IMR-90 (cell line): Measurements from ENCODE around the gene BRF1. TPM values are rescaled to one million over a fixed set of nuclear protein-coding genes. Genes with fewer than 3 reads are reported as not detected.

Experiments used
- ATAC-seq: fragments of 200-7000 bp; cut with Tn5 transposase; 2 replicates; pipeline ENCODE4 v1.9.1; 2020; ENCODE audit warnings: low read depth, mild to moderate bottlenecking, moderate library complexity
- BruUV-seq: library from RNA; stranded (reverse); fragments of 400-500 nt; replicated peaks from 2 replicates; lab custom pipeline; 2021; lab: Mats Ljungman, UMichigan
- CTCF ChIA-PET: fragments of 300-600 bp; formaldehyde crosslinking; extraction: SDS; loops from one replicate; lab custom pipeline; 2021; ENCODE audit warnings: antibody characterized with exemption; lab: Yijun Ruan, JAX
- POLR2A ChIA-PET: fragments of 300-600 bp; sonication (Branson Sonifier 250); formaldehyde crosslinking; loops from one replicate; lab custom pipeline; 2022; ENCODE audit warnings: antibody characterized with exemption; ENCODE audit not compliant: unreplicated experiment; lab: Charles Lee
- DNase-seq: peaks from one replicate; pipeline ENCODE4 v3.0.0; 2013
- H2AFZ ChIP-seq: replicated peaks from 2 replicates; pipeline ENCODE3; 2013; ENCODE audit warnings: low read length, mild to moderate bottlenecking; ENCODE audit not compliant: poor library complexity
- H2AK5ac ChIP-seq: 2 replicates; pipeline ENCODE4 v1.6.1; 2013; ENCODE audit warnings: low read depth, low read length, inconsistent platforms
- H2AK9ac ChIP-seq: replicated peaks from 2 replicates; pipeline ENCODE3; 2013; ENCODE audit warnings: mild to moderate bottlenecking, low read depth, low read length, moderate library complexity; ENCODE audit not compliant: poor library complexity
- H2BK120ac ChIP-seq: 2 replicates; pipeline ENCODE4 v1.6.1; 2013; ENCODE audit warnings: low read depth, low read length, inconsistent platforms
- H2BK15ac ChIP-seq: 3 replicates; pipeline ENCODE4 v1.6.1; 2013; ENCODE audit warnings: low read depth, low read length, inconsistent platforms
- H2BK20ac ChIP-seq: 2 replicates; pipeline ENCODE4 v1.6.1; 2013; ENCODE audit warnings: low read depth, mild to moderate bottlenecking, inconsistent platforms, low read length, moderate library complexity
- H2BK5ac ChIP-seq: 2 replicates; pipeline ENCODE4 v1.6.1; 2013; ENCODE audit warnings: mild to moderate bottlenecking, low read depth, low read length, inconsistent platforms; ENCODE audit not compliant: poor library complexity, severe bottlenecking
- H3K14ac ChIP-seq: replicated peaks from 2 replicates; pipeline ENCODE4 v1.6.1; 2013; ENCODE audit warnings: low read depth, low read length, inconsistent platforms
- H3K18ac ChIP-seq: 2 replicates; pipeline ENCODE4 v1.6.1; 2013; ENCODE audit warnings: low read depth, low read length, control low read depth
- H3K23ac ChIP-seq: 2 replicates; pipeline ENCODE4 v1.6.1; 2013; ENCODE audit warnings: low read depth, low read length, inconsistent platforms
- H3K27ac ChIP-seq: 2 replicates; pipeline ENCODE4 v1.5.1; 2013; ENCODE audit warnings: mild to moderate bottlenecking, control low read depth, low read length; ENCODE audit not compliant: insufficient read depth
- H3K27me3 ChIP-seq: 2 replicates; pipeline ENCODE4 v1.6.1; 2013; ENCODE audit warnings: low read length; ENCODE audit not compliant: control insufficient read depth, insufficient read depth
- H3K36me3 ChIP-seq: 2 replicates; pipeline ENCODE4 v1.6.1; 2013; ENCODE audit warnings: low read length, mixed read lengths; ENCODE audit not compliant: control insufficient read depth, insufficient read depth
- H3K4ac ChIP-seq: 2 replicates; pipeline ENCODE4 v1.6.1; 2013; ENCODE audit warnings: low read depth, low read length, inconsistent platforms
- H3K4me1 ChIP-seq: 2 replicates; pipeline ENCODE4 v1.6.1; 2013; ENCODE audit warnings: low read length, mixed read lengths; ENCODE audit not compliant: control insufficient read depth, insufficient read depth
- H3K4me2 ChIP-seq: 2 replicates; pipeline ENCODE4 v1.6.1; 2013; ENCODE audit warnings: low read depth, mild to moderate bottlenecking, control low read depth, low read length, moderate library complexity
- H3K4me3 ChIP-seq: 2 replicates; pipeline ENCODE4 v1.5.1; 2013; ENCODE audit warnings: low read depth, mild to moderate bottlenecking, control low read depth, low read length, moderate library complexity; ENCODE audit not compliant: insufficient read depth
- H3K56ac ChIP-seq: 2 replicates; pipeline ENCODE4 v1.6.1; 2013; ENCODE audit warnings: low read length, inconsistent platforms; ENCODE audit not compliant: insufficient read depth; ENCODE audit errors: extremely low read depth
- H3K79me1 ChIP-seq, 2 experiments: 2 replicates each; pipeline ENCODE4 v1.6.1; 2013; ENCODE audit warnings: low read length in 2 of 2, inconsistent platforms in 1 of 2, low read depth in 1 of 2
- H3K9ac ChIP-seq: 2 replicates; pipeline ENCODE4 v1.6.1; 2013; ENCODE audit warnings: low read depth, low read length, control low read depth
- H3K9me1 ChIP-seq: 2 replicates; pipeline ENCODE4 v1.6.1; 2013; ENCODE audit warnings: low read length, inconsistent platforms; ENCODE audit not compliant: insufficient read depth
- H3K9me3 ChIP-seq: 2 replicates; pipeline ENCODE4 v1.6.1; 2013; ENCODE audit warnings: low read length; ENCODE audit not compliant: control insufficient read depth, insufficient read depth
- H4K20me1 ChIP-seq: 2 replicates; pipeline ENCODE4 v1.6.1; 2013; ENCODE audit warnings: low read length, inconsistent platforms; ENCODE audit not compliant: insufficient read depth
- H4K5ac ChIP-seq: 2 replicates; pipeline ENCODE4 v1.6.1; 2013; ENCODE audit warnings: mild to moderate bottlenecking, low read depth, low read length, control low read depth
- H4K8ac ChIP-seq, 2 experiments: 2 replicates each; pipeline ENCODE4 v1.6.1; 2013; ENCODE audit warnings: low read depth in 2 of 2, low read length in 2 of 2, control low read depth in 1 of 2, inconsistent platforms in 1 of 2
- H4K91ac ChIP-seq: 2 replicates; pipeline ENCODE4 v1.6.1; 2013; ENCODE audit warnings: low read depth, low read length, inconsistent platforms; ENCODE audit not compliant: insufficient read depth
- CHD1 ChIP-seq: IDR thresholded peaks from 2 replicates; pipeline ENCODE4 v1.6.1; 2012; ENCODE audit warnings: low read depth, low read length, improper control_type of control experiment
- ELK1 ChIP-seq: fragments of 150-350 bp; IDR thresholded peaks from 2 replicates; pipeline ENCODE4 v1.6.1; 2016; ENCODE audit warnings: low read depth, mild to moderate bottlenecking, low read length, moderate library complexity, borderline replicate concordance
- FOS ChIP-seq: fragments of 150-350 bp; IDR thresholded peaks from 2 replicates; pipeline ENCODE4 v1.6.1; 2016; ENCODE audit warnings: low read depth, low read length
- NFE2L2 ChIP-seq: fragments of 150-350 bp; IDR thresholded peaks from 2 replicates; pipeline ENCODE4 v1.6.1; 2016; ENCODE audit warnings: low read depth, mild to moderate bottlenecking, low read length
- RAD21 ChIP-seq: IDR thresholded peaks from 2 replicates; pipeline ENCODE4 v1.6.1; 2012; ENCODE audit warnings: low read length, improper control_type of control experiment
- WGBS, 2 experiments: methylation state at CpG; one replicate each; pipeline versions ENCODE4 v1.1.5 to v1.1.7; 2013; ENCODE audit warnings: missing lambda C conversion rate in 2 of 2; ENCODE audit not compliant: insufficient read length in 1 of 2; ENCODE audit errors: extremely low coverage in 2 of 2; 5-methylcytosine and 5-hydroxymethylcytosine counted together
- dilution Hi-C: fragments of 300-500 bp; cut with HindIII; formaldehyde crosslinking; loops from one replicate; pipeline ENCODE4 v1.14.3; 2018; ENCODE audit warnings: low sequenced_read_pairs; ENCODE audit not compliant: unreplicated experiment
- in situ Hi-C: fragments of 300-500 bp; cut with MboI; formaldehyde crosslinking; loops from 3 replicates; pipeline ENCODE4 v1.14.3; 2019; ENCODE audit warnings: low sequenced_read_pairs, inconsistent platforms, mixed read lengths
- intact Hi-C: fragments of 100-400 bp; cut with micrococcal nuclease; formaldehyde crosslinking; loops from 2 replicates; pipeline ENCODE4 v1.10.0; 2022
- polyA plus RNA-seq, 3 experiments: library from polyadenylated mRNA; depleted of rRNA; stranded (reverse); fragments of >200 nt; gene quantifications; 2 replicates each; pipeline ENCODE4 v1.2.3, GENCODE V29; 2012; ENCODE audit warnings: low replicate concordance in 1 of 3
- total RNA-seq: library from RNA; depleted of rRNA; stranded (reverse); fragments of >200 nt; gene quantifications from 2 replicates; pipeline ENCODE4 v1.2.3, GENCODE V29; 2012

BRF1 gene
- total and polyA plus RNA-seq, 2 of the 4 experiments (the other 2 are of a cell fraction) = 12.4 to 16.7 TPM

DNA sequence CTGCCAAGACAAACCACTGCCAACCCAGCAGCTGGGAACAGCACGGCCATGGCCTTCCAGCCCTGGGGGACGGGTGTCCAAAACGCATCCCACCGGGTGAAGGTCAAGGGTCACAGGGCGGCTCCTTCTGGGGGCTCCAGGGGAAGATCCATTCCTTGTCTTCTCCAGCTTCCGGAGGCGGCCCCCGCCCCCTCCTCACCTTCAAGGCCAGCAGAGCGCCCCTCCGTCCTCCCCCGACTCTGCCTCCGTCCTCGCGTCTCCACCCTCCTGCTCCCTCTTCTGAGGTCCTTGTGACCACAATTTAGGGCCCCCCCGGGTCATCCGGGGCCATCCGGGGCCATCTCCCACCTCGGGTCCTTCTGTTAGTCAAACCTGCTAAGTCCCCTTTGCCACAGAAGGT lies 115.8 kb downstream of the BRF1 start:
- Histone ChIP-seq H2BK20ac (no peak overlapping the region), H3K4ac (no peak overlapping the region), H2AK9ac (no peak overlapping the region), H3K9me1 (no peaks in the 10 kb centered on the region), H3K27ac (no peak overlapping the region), H3K9me3 (peaks cover 8% of the 10 kb centered on the region; the same call in 1 of the 2 replicates), H3K14ac (no peak overlapping the region), H3K4me1 (peaks cover 2% of the 10 kb centered on the region; the same call in 1 of the 2 replicates), H3K9ac (no peak overlapping the region), H4K8ac (no peak overlapping the region), H4K20me1 (0 out of 2 replicates have a peak, but pooled peaks cover 4% of the 10 kb centered on the region), H3K56ac (no peak overlapping the region), H2BK5ac (no peak overlapping the region), H3K4me3 (no peak overlapping the region), H3K27me3 (peaks cover 17% of the 10 kb centered on the region; the same call in 1 of the 2 replicates), H2AK5ac (no peak overlapping the region), H4K5ac (no peak overlapping the region), H3K18ac (no peak overlapping the region), H2BK120ac (no peak overlapping the region), H3K4me2 (no peak overlapping the region), H2AFZ (no peak overlapping the region), H2BK15ac (no peak overlapping the region), H4K91ac (no peak overlapping the region), H3K79me1 (no peaks in the 10 kb centered on the region), H3K36me3 (no peaks in the 10 kb centered on the region), H3K23ac (no peak overlapping the region)
- 34% methylated on average over 4 of the region's 18 CpGs; no CpG with 5 or more reads in 1 of the 2 experiments for WGBS, 2 experiments
- dilution Hi-C loops (no loop called here), intact Hi-C loops (no loop called here), in situ Hi-C loops (no loop called here)
- ChIA-PET CTCF (no interaction called here), POLR2A (interaction anchor here (0.6 kb wide), 1 partner anchor 205 kb away, joined by 3 read pairs; no protein-coding TSS in a partner anchor)
- TF ChIP-seq RAD21 (no peak), FOS (no peak), CHD1 (no peak), ELK1 (no peak), NFE2L2 (no peak)
- DNase-seq (no peak), ATAC-seq (no peak)
- BruUV-seq = no TSS peak
